Measurements from ENCODE around the gene BCAR3. TPM values are rescaled to one million over a fixed set of nuclear protein-coding genes. Genes with fewer than 3 reads are reported as not detected.
A peak's percentile ranks its signal among the peaks of the same experiment; 100 is the strongest.

Gene BCAR3
- total RNA-seq, 1 donor from 2014 or later, result 38.5 TPM

DNA sequence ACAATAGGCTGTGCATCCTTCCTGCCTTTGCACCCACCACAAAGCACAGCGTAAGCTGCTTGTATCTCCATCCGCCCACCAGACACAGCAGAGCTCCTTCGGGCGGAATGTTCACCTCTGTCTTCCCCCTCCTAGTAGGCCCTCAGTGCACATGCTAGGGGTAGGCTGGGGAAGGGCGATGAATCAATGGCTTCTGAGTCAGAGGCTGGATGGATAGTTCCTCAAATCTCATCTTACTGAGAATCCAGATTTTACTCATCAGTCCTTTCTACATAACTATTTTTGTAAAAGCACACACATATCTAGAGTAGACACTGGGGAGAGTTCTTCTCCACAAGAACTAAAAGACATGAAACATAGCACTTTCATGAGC is 73.8 kb downstream of the BCAR3 start:
- Mint-ChIP-seq H3K36me3 (ENCODE audit: low read depth) (peaks cover 18% of the 10 kb centered on the region), H3K9me3 (no peaks in the 10 kb centered on the region), H3K4me1 (peaks cover 66% of the 10 kb centered on the region), H3K27ac (ENCODE audit: unreplicated experiment) (no peak overlapping the region), H3K27me3 (ENCODE audit: low read depth) (no peaks in the 10 kb centered on the region), H3K4me3 (no peak overlapping the region)
- TF ChIP-seq CTCF (conservative IDR thresholded peaks at IDR 0.05), result no peak
- DNase-seq (ENCODE audit: low read depth, low spot score), result no peak

DNA sequence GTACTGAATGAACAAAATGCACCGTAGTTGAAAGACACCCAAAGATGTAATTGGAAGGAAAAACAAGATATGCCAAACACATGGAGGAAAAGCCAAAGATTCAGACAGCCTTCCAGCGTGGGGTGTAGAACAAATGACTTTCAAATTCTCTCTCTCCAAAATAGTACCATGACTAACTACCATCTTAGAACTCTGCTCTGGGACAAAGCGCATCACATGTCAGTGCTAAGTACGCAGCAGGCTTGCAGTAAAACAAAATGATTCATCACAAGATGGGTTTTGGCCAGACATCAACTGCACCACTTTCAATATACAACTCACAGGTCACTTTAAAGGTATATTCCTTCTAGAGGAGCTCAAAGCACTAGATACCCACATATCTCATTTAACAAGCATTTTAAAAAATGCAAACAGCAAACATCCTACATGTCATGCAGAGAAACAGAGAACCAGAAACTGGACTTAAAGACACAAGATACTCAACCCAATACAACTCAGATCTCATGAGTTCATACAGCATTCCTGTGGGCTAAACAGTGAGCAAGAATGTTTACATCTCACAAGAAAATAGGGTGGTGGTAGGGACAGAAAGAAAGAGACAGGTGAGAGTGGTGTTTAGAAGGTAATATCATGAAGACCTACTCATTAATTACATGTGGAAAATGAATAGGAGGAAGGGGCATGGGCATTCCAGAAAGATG is 75.7 kb downstream of the BCAR3 start:
- no peaks in the 10 kb centered on the region for H3K27me3 Mint-ChIP-seq (ENCODE audit: low read depth)
- no peak for TF ChIP-seq CTCF (conservative IDR thresholded peaks at IDR 0.05)
- DNase-seq (ENCODE audit: low read depth, low spot score), result no peak
- H3K36me3 Mint-ChIP-seq (ENCODE audit: low read depth), result peaks cover 25% of the 10 kb centered on the region
- no peaks in the 10 kb centered on the region for H3K9me3 Mint-ChIP-seq
- peaks cover 75% of the 10 kb centered on the region for H3K4me1 Mint-ChIP-seq
- H3K4me3 Mint-ChIP-seq, result no peak overlapping the region
- H3K27ac Mint-ChIP-seq (ENCODE audit: unreplicated experiment), result no peak overlapping the region

DNA sequence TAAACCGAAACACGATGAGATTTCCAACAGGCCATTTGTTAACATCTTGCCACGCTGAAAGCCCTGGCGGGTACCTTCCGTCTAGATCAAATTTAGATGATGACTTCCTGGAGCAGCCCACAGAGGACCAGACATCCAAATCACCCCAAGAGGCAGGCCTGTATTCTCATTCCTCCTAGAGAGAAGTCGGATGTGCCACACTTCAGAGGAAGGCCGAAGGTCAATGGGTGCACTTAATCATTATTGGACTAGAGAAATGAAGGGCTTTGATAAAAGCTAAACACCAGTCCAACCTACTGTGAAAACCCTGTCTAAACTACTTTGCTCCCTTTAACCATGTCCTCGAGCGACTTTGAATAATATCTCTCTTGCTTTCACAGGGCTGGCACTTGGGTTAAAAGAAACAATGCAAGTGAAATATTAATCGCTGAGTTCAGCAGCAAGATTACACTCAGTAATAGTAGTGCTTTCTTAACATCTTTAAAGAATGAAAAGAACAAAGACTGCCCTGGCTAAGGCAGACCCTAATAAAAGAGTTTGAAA is 76.5 kb downstream of the BCAR3 start:
- H3K27me3 Mint-ChIP-seq (ENCODE audit: low read depth), result no peaks in the 10 kb centered on the region
- no peaks in the 10 kb centered on the region for H3K9me3 Mint-ChIP-seq
- no peak for DNase-seq (ENCODE audit: low read depth, low spot score)
- no peak for TF ChIP-seq CTCF (conservative IDR thresholded peaks at IDR 0.05)
- H3K27ac Mint-ChIP-seq (ENCODE audit: unreplicated experiment), result no peak overlapping the region
- peaks cover 82% of the 10 kb centered on the region for H3K4me1 Mint-ChIP-seq
- peak overlapping the region; percentile 4 for H3K4me3 Mint-ChIP-seq
- H3K36me3 Mint-ChIP-seq (ENCODE audit: low read depth), result peaks cover 25% of the 10 kb centered on the region

- TF ChIP-seq CTCF (conservative IDR thresholded peaks at IDR 0.05), result no peak
- H3K36me3 Mint-ChIP-seq (ENCODE audit: low read depth), result peaks cover 25% of the 10 kb centered on the region
- DNase-seq (ENCODE audit: low read depth, low spot score), result no peak
- H3K27me3 Mint-ChIP-seq (ENCODE audit: low read depth), result no peaks in the 10 kb centered on the region
- no peaks in the 10 kb centered on the region for H3K9me3 Mint-ChIP-seq
- no peak overlapping the region for H3K4me3 Mint-ChIP-seq
- peaks cover 82% of the 10 kb centered on the region for H3K4me1 Mint-ChIP-seq
- H3K27ac Mint-ChIP-seq (ENCODE audit: unreplicated experiment), result no peak overlapping the region
Observed at GRCh38 chr1:93604411-93604810, 77.2 kb downstream of the BCAR3 start.

DNA sequence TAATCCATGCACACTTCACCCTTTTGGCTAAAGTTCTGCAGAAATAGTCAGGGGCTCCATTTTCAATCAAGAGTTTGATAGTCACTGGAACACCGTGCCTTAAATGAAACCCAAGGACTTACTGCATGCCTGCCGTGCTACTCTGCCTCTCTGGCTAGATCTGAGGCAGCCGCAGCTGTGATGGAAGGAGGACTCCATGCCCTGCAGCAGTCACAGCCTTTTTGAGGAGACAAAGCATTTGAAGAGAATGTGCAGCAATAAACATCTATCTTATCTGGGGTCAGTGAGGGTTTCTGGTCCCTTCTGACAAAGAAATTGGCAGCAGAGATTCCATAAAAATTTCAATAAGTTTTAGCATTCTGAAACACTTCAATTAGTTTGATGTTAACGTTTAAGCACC is 78.0 kb downstream of the BCAR3 start:
- Mint-ChIP-seq H3K36me3 (ENCODE audit: low read depth) (peaks cover 25% of the 10 kb centered on the region), H3K9me3 (no peaks in the 10 kb centered on the region), H3K4me3 (no peak overlapping the region), H3K27ac (ENCODE audit: unreplicated experiment) (no peak overlapping the region), H3K4me1 (peaks cover 83% of the 10 kb centered on the region), H3K27me3 (ENCODE audit: low read depth) (no peaks in the 10 kb centered on the region)
- no peak for TF ChIP-seq CTCF (conservative IDR thresholded peaks at IDR 0.05)
- no peak for DNase-seq (ENCODE audit: low read depth, low spot score)

Measured in neural crest cell (in vitro differentiated cells).